ENCODE measurements around the gene APBA1. TPM values are rescaled to one million over a fixed set of nuclear protein-coding genes. Genes with fewer than 3 reads are reported as not detected.

APBA1 gene
- total and polyA plus RNA-seq, 2 of the 8 experiments (the other 6 are each of a cell fraction or from before 2014, with no cell fraction given): 0.36 to 0.60 TPM

- TF ChIP-seq SUZ12 (IDR thresholded peaks at IDR 0.05; ENCODE audit: low read length) (no peak), SIRT6 (IDR thresholded peaks at IDR 0.05; ENCODE audit: low read length) (no peak), SP4 (IDR thresholded peaks at IDR 0.05; ENCODE audit: low read length) (no peak), NRF1 (IDR thresholded peaks at IDR 0.05; ENCODE audit: low read depth, low read length) (no peak), USF2 (IDR thresholded peaks at IDR 0.05; ENCODE audit: low read length) (no peak), CHD2 (IDR thresholded peaks at IDR 0.05; ENCODE audit: low read length) (no peak), KDM5A (IDR thresholded peaks at IDR 0.05; ENCODE audit: low read length) (no peak)
- Histone ChIP-seq H3K18ac (ENCODE audit: extremely low read depth, low read length) (no peak overlapping the region), H2BK20ac (ENCODE audit: low read length) (no peak overlapping the region), H4K20me1 (replicated peaks in 1 of 2; ENCODE audit: control insufficient read depth in 1 of 2, insufficient read depth in 2 of 2, low read length in 2 of 2) (no peaks in the 10 kb centered on the region), H3K27ac (ENCODE audit: low read depth, low read length) (no peak overlapping the region), H2BK120ac (replicated peaks; ENCODE audit: low read depth, low read length) (no peak overlapping the region), H3K14ac (ENCODE audit: insufficient read length) (no peak overlapping the region), H4K91ac (replicated peaks; ENCODE audit: insufficient read length, low read length) (no peak overlapping the region), H3K36me3 (ENCODE audit: control insufficient read depth in 2 of 4, insufficient read depth in 4 of 4, low read length in 3 of 4) (no peaks in the 10 kb centered on the region), H2AFZ (ENCODE audit: low read length) (no peak overlapping the region), H3K56ac (replicated peaks; ENCODE audit: insufficient read length, low read depth, low read length) (no peak overlapping the region), H3K4me2 (ENCODE audit: insufficient read depth in 1 of 2, low read depth in 2 of 2, low read length in 2 of 2) (no peak overlapping the region), H3K9me3 (ENCODE audit: insufficient read depth in 2 of 2, low read depth in 1 of 2, low read length in 1 of 2) (no peaks in the 10 kb centered on the region), H3K4ac (replicated peaks; ENCODE audit: insufficient read length, low read depth, low read length) (no peak overlapping the region), H3K23ac (ENCODE audit: insufficient read length) (no peak overlapping the region), H3K4me1 (replicated peaks in 1 of 4; ENCODE audit: control insufficient read depth in 3 of 4, insufficient read depth in 4 of 4, low read length in 3 of 4) (no peaks in the 10 kb centered on the region; a peak in 1 of 7 replicates), H3K4me3 (ENCODE audit: extremely low read depth in 1 of 4, insufficient read depth in 2 of 4, low read depth in 3 of 4, low read length in 4 of 4) (no peak overlapping the region), H2BK5ac (ENCODE audit: low read depth, low read length) (no peak overlapping the region), H2AK5ac (ENCODE audit: low read depth, low read length) (no peak overlapping the region), H4K8ac (ENCODE audit: extremely low read depth, insufficient read depth, low read length) (no peak overlapping the region), H3K23me2 (ENCODE audit: low read depth, low read length) (no peaks in the 10 kb centered on the region), H2BK12ac (ENCODE audit: low read depth, low read length) (no peak overlapping the region), H4K5ac (ENCODE audit: insufficient read length, low read depth, low read length) (no peak overlapping the region), H2BK15ac (ENCODE audit: low read length) (no peak overlapping the region), H3K9ac (replicated peaks in 1 of 4; ENCODE audit: extremely low read depth in 1 of 4, low read depth in 3 of 4, low read length in 3 of 4) (no peak overlapping the region), H3K79me1 (ENCODE audit: low read depth, low read length) (no peaks in the 10 kb centered on the region), H3K79me2 (ENCODE audit: control insufficient read depth in 1 of 2, insufficient read depth in 2 of 2, low read length in 2 of 2) (no peaks in the 10 kb centered on the region), H3K27me3 (replicated peaks in 1 of 4; ENCODE audit: control insufficient read depth in 3 of 4, extremely low read depth in 1 of 4, insufficient read depth in 3 of 4, low read length in 3 of 4) (no peaks in the 10 kb centered on the region)
- FAIRE-seq: no peak
- no peak for DNase-seq (ENCODE audit: low read depth in 1 of 2, low spot score in 2 of 2)
- WGBS, 2 experiments (ENCODE audit: extremely low coverage in 1 of 2, insufficient coverage in 1 of 2, insufficient read length in 1 of 2, insufficient replicate concordance in 2 of 2, low coverage in 1 of 2, low lambda C conversion rate in 2 of 2, missing lambda C conversion rate in 1 of 2): 89% methylated on average over 5 of the region's 5 CpGs; no CpG with 5 or more reads in 1 of the 2 experiments
- POLR2A ChIA-PET (ENCODE audit: partially characterized antibody): no interaction called here
- CTCF ChIA-PET (ENCODE audit: partially characterized antibody): no interaction called here
Observed at GRCh38 chr9:69593756-69594155, 78.4 kb downstream of the APBA1 start.

All from H1 (cell line).